ENCODE data around the gene ZW10. TPM values are rescaled to one million over a fixed set of nuclear protein-coding genes. Genes with fewer than 3 reads are reported as not detected.

The ZW10 gene
- total RNA-seq, 2 donors from 2014 or later: 7.9 TPM

DNA sequence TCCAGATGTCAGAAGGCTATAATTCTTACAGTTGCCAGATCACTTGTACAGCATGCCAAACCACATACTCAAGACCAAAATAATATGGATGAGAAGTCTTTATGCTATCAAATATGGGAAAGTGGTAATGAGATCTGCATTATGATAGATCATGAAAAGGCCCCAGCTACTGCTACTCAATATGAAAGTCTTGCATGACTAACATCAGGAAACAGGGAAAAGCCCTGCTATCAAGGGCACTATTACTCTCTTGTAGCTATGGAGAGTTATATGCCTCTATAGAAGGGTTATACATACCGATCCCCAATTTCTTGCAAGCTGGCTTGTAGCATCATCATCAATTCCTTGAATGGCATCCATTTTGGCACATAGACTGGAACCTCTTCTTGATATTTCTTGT, 37.2 kb downstream of the ZW10 start:
- H3K36me3 ChIP-seq: peaks cover 73% of the 10 kb centered on the region
- H3K9me3 ChIP-seq: no peaks in the 10 kb centered on the region
- no peak for DNase-seq (ENCODE audit: low spot score)
- H3K27ac ChIP-seq: no peak overlapping the region
- no peaks in the 10 kb centered on the region for H3K4me1 ChIP-seq
- no peaks in the 10 kb centered on the region for H3K27me3 ChIP-seq
- H3K4me3 ChIP-seq: no peak overlapping the region
- TF ChIP-seq, protein P1, sequence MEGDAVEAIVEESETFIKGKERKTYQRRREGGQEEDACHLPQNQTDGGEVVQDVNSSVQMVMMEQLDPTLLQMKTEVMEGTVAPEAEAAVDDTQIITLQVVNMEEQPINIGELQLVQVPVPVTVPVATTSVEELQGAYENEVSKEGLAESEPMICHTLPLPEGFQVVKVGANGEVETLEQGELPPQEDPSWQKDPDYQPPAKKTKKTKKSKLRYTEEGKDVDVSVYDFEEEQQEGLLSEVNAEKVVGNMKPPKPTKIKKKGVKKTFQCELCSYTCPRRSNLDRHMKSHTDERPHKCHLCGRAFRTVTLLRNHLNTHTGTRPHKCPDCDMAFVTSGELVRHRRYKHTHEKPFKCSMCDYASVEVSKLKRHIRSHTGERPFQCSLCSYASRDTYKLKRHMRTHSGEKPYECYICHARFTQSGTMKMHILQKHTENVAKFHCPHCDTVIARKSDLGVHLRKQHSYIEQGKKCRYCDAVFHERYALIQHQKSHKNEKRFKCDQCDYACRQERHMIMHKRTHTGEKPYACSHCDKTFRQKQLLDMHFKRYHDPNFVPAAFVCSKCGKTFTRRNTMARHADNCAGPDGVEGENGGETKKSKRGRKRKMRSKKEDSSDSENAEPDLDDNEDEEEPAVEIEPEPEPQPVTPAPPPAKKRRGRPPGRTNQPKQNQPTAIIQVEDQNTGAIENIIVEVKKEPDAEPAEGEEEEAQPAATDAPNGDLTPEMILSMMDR (IDR thresholded peaks at IDR 0.05): no peak

DNA sequence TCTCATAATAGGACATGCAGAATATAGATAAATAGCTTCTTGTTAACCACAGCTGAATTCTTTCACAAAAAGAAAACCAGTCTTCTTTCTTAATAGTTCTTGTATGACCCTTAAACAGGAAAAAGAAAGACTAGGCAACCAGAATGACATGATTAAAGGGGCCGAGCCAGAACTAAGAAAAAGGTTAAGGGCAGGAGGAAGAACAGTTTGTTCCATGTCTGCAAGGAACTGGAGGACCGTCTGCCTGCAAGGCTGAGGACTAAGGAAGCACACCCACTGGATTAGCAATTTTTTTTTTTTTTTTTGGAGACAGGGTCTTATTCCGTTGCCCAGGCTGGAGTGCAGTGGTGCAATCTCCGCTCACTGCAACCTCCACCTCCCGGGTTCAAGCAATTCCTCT, 41.4 kb downstream of the ZW10 start:
- TF ChIP-seq, protein P1 (IDR thresholded peaks at IDR 0.05): no peak
- no peak for DNase-seq (ENCODE audit: low spot score)
- Histone ChIP-seq H3K36me3 (peaks cover 36% of the 10 kb centered on the region), H3K4me3 (no peak overlapping the region), H3K27ac (no peak overlapping the region), H3K9me3 (no peaks in the 10 kb centered on the region), H3K27me3 (no peaks in the 10 kb centered on the region), H3K4me1 (no peaks in the 10 kb centered on the region)

DNA sequence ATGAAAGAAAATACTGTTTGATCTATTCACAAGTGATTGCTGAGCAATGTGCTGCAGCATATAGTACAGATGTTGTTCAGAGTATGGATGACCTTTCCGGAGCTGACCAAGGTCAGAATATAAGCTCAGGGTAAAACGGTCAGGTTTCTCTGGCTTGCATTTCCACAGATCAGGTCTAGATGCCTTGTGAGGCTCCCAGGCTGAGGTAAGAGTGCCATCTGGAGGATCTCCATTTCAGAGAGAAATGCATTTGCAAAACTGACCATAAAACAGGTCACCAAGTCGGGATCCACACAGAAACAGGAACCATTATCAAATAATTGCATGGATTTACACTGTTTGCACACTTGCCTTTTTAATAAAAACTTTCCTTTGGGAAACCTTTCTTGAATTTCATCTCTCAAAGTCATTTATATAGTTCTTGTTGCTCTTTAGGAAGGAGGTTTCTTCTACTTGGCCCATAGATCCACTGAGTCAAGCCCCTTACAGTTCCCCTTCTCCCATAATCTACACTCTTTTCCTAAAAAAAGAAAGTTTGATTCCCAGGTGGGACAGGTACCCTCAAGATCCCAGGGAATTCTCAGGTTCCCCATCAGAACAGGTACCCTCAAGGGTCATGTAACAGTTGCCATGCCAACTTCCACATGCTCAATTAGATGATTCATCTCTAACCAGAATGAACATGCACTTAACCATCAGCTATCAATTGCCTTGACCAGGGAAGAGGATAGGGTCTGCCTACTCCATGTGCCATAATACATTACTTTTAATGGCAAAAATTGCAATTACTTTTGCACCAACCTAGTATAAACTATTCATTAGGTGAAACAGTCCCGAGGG, 42.4 kb downstream of the ZW10 start:
- H3K27ac ChIP-seq: no peak overlapping the region
- no peak overlapping the region for H3K4me3 ChIP-seq
- H3K9me3 ChIP-seq: no peaks in the 10 kb centered on the region
- H3K36me3 ChIP-seq: peaks cover 27% of the 10 kb centered on the region
- no peaks in the 10 kb centered on the region for H3K4me1 ChIP-seq
- DNase-seq (ENCODE audit: low spot score): no peak
- TF ChIP-seq, protein P1 (IDR thresholded peaks at IDR 0.05): peak in 1 of 2 donors; percentile 70
- no peaks in the 10 kb centered on the region for H3K27me3 ChIP-seq

DNA sequence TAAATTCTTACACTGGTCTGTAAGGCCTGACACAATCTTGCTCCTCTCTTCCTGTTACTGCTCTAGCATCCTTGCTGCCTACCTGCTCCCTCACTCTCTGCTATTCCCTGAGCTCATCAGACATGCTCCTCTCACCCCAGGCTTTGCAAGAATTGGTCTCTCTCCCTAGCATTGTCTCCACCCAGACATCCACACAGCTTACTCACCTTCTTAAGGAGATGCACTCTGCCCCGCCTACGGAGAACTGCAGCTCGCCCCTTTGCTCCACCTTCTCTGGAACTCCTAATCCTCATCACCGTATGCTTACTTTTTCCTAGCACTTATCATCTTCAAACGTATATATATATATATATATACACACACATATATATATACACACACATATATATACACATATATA, 44.0 kb downstream of the ZW10 start:
- no peak for DNase-seq (ENCODE audit: low spot score)
- no peaks in the 10 kb centered on the region for H3K27me3 ChIP-seq
- no peaks in the 10 kb centered on the region for H3K4me1 ChIP-seq
- H3K27ac ChIP-seq: no peak overlapping the region
- H3K4me3 ChIP-seq: no peak overlapping the region
- no peaks in the 10 kb centered on the region for H3K9me3 ChIP-seq
- peaks cover 16% of the 10 kb centered on the region for H3K36me3 ChIP-seq
- TF ChIP-seq, protein P1 (IDR thresholded peaks at IDR 0.05): no peak

DNA sequence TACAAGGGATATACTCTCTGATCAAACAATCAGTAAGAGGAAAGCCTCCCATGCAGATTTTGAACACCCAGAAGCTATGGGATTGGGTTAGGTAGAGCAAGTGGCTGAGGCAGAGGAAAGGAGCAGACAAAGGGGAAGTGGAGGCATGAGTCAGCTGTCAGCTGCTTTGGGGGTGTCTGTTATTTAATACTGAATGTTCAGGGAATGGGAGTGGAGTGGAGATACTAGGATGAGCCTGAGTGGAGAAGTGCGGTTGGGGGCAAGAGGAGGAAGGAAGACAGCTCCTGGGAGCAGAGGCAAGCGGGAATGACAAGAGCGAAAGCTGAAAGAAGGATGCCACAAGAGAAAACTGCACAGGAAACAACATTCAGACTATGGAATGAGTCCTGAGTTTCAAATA, 44.7 kb downstream of the ZW10 start:
- H3K4me1 ChIP-seq: no peaks in the 10 kb centered on the region

More for the DNA sequence above, 44.7 kb downstream of the ZW10 start:
- H3K9me3 ChIP-seq: no peaks in the 10 kb centered on the region
- no peak overlapping the region for H3K4me3 ChIP-seq
- H3K27me3 ChIP-seq: no peaks in the 10 kb centered on the region
- DNase-seq (ENCODE audit: low spot score): no peak
- TF ChIP-seq, protein P1 (IDR thresholded peaks at IDR 0.05): no peak
- H3K36me3 ChIP-seq: peaks cover 16% of the 10 kb centered on the region
- H3K27ac ChIP-seq: no peak overlapping the region
